Endometrial microvascular endothelial cells (primary cell): ENCODE results near the gene LDHD. TPM values are rescaled to one million over a fixed set of nuclear protein-coding genes. Genes with fewer than 3 reads are reported as not detected.

ENCODE experiments used
- in situ Hi-C: cut with HindIII; loops from 2 replicates; pipeline ENCODE4 v1.10.0; 2017; ENCODE audit warnings: low sequenced_read_pairs, low pct_unique_long_range_greater_than_20kb; ENCODE audit errors: inconsistent ontology term
- total RNA-seq: library from RNA; depleted of rRNA; stranded (reverse); fragments of >200 nt; gene quantifications from one replicate; pipeline ENCODE4 v1.2.3, GENCODE V29; 2015; ENCODE audit errors: inconsistent ontology term

The LDHD gene
- total RNA-seq, 1 donor from 2014 or later, result 0.09 TPM

GRCh38 chr16:75116911-75117245 is 298 bp upstream of the LDHD start:
- in situ Hi-C loops, result no loop called here

GRCh38 chr16:75114946-75115825 is 1.4 kb downstream of the LDHD start:
- in situ Hi-C loops, result no loop called here

- in situ Hi-C loops, result no loop called here
Observed at GRCh38 chr16:75114179-75114945, 2.2 kb downstream of the LDHD start.

GRCh38 chr16:75113541-75114121 is 2.9 kb downstream of the LDHD start:
- in situ Hi-C loops, result no loop called here

GRCh38 chr16:75112734-75113491 is 3.7 kb downstream of the LDHD start:
- in situ Hi-C loops, result no loop called here

- in situ Hi-C loops, result no loop called here
Observed at GRCh38 chr16:75111961-75112733, 4.4 kb downstream of the LDHD start.

- in situ Hi-C loops, result no loop called here
Observed at GRCh38 chr16:75111514-75111940, 5.1 kb downstream of the LDHD start.

GRCh38 chr16:75110637-75111513 is 5.7 kb downstream of the LDHD start:
- in situ Hi-C loops, result no loop called here

- in situ Hi-C loops, result no loop called here
Observed at GRCh38 chr16:75109732-75110243, 6.8 kb downstream of the LDHD start.

- in situ Hi-C loops, result no loop called here
Observed at GRCh38 chr16:75108792-75109731, 7.5 kb downstream of the LDHD start.

GRCh38 chr16:75107505-75107904 is 9.1 kb downstream of the LDHD start:
- in situ Hi-C loops, result no loop called here

- in situ Hi-C loops, result no loop called here
Observed at GRCh38 chr16:75106351-75107274, 10.0 kb downstream of the LDHD start.

GRCh38 chr16:75105306-75106061 is 11.1 kb downstream of the LDHD start:
- in situ Hi-C loops, result no loop called here

- in situ Hi-C loops, result no loop called here
Observed at GRCh38 chr16:75104836-75105235, 11.7 kb downstream of the LDHD start.

- in situ Hi-C loops, result no loop called here
Observed at GRCh38 chr16:75103994-75104393, 12.6 kb downstream of the LDHD start.
